BLaER1 (cell line): Measurements from ENCODE around the gene CCDC175.

Source experiments
- H3K27ac ChIP-seq: shearing (Covaris generic); formaldehyde crosslinking; 2 replicates; pipeline ENCODE4 v1.8.1; 2022
- H3K27me3 ChIP-seq: shearing (Covaris generic); formaldehyde crosslinking; 2 replicates; pipeline ENCODE4 v1.8.1; 2022
- H3K36me3 ChIP-seq: shearing (Covaris generic); formaldehyde crosslinking; 2 replicates; pipeline ENCODE4 v1.8.1; 2022
- H3K4me1 ChIP-seq: shearing (Covaris generic); formaldehyde crosslinking; 2 replicates; pipeline ENCODE4 v1.8.1; 2022
- H3K4me2 ChIP-seq: shearing (Covaris generic); formaldehyde crosslinking; 2 replicates; pipeline ENCODE4 v1.8.1; 2022
- H3K4me3 ChIP-seq: shearing (Covaris generic); formaldehyde crosslinking; 2 replicates; pipeline ENCODE4 v1.8.1; 2022
- H3K9ac ChIP-seq: shearing (Covaris generic); formaldehyde crosslinking; 2 replicates; pipeline ENCODE4 v1.8.1; 2022
- H3K9me3 ChIP-seq: shearing (Covaris generic); formaldehyde crosslinking; 2 replicates; pipeline ENCODE4 v1.8.1; 2022
- H4K20me1 ChIP-seq: shearing (Covaris generic); formaldehyde crosslinking; 2 replicates; pipeline ENCODE4 v1.8.1; 2022
- Cebpa-rat ChIP-seq: shearing (Covaris generic); IDR thresholded peaks from 2 replicates; pipeline ENCODE4 v1.8.1; 2022

Gene CCDC175

DNA sequence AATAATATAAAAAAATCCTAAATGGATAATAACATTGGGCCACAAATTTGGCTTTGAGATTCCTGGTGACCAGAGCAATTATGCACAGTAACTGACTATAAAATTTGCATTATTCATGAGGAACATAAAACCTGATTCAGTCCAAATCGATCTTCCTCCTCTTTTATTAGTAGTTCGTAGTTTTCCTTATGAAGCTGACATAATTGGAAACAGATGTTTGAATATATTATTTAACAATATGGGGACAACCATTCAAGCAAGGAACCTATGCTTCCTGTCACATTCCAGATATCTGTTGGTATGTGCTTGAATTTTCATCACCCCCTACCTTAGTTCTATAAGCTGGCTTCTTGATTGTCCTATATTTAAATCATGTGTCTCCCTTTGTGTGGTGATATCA lies 34.9 kb downstream of the CCDC175 start:
- Histone ChIP-seq H3K27me3 (no peaks in the 10 kb centered on the region), H3K27ac (no peak overlapping the region), H3K36me3 (no peaks in the 10 kb centered on the region), H3K9me3 (no peaks in the 10 kb centered on the region), H3K9ac (no peak overlapping the region), H3K4me2 (no peak overlapping the region), H3K4me3 (no peak overlapping the region), H4K20me1 (no peaks in the 10 kb centered on the region), H3K4me1 (no peaks in the 10 kb centered on the region)
- no peak for TF ChIP-seq Cebpa-rat

DNA sequence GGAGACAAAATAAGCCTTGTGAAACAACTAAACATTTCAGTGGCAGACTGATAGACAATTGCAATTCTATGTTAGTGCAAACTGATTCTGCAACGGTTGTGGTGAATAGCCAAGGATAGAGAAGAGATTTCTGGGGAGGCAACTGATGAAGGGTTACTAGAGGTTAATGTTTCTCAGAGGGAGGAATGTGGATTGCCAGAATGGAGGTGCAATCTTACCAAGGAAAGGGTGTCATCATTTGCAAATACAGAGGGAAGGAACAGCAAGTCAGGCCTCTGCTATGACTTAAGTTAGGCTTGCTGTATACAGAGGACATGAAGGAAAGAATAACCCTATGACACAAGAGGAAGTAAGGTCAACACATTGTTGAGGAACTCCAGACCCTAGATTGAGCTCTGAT lies 35.8 kb downstream of the CCDC175 start:
- Histone ChIP-seq H3K9me3 (no peaks in the 10 kb centered on the region), H3K9ac (no peak overlapping the region), H3K4me1 (no peaks in the 10 kb centered on the region), H3K27me3 (no peaks in the 10 kb centered on the region), H3K4me3 (no peak overlapping the region), H4K20me1 (no peaks in the 10 kb centered on the region), H3K27ac (no peak overlapping the region), H3K4me2 (no peak overlapping the region), H3K36me3 (no peaks in the 10 kb centered on the region)
- TF ChIP-seq Cebpa-rat, result no peak

DNA sequence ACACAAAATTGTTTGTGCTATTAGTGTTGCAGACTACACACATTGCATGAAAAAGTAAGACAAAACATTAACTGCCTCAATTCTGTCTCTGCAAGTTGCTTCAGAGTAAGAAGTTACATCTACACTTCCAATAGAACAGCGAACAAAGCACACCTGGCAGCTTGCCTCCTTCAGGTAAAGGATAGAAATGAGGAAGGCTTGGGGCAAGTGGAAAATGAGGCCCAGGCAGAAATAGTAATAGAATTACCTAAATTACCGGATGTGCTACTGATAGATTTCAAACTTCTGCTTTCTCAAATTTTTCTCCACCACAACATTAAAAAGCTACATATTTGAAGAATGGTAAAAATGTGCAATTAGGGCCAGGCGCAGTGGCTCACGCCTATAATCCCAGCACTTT lies 37.7 kb downstream of the CCDC175 start:
- H3K27me3 ChIP-seq, result no peaks in the 10 kb centered on the region
- TF ChIP-seq Cebpa-rat, result no peak
- no peak overlapping the region for H3K27ac ChIP-seq
- no peaks in the 10 kb centered on the region for H4K20me1 ChIP-seq
- no peaks in the 10 kb centered on the region for H3K4me1 ChIP-seq
- no peak overlapping the region for H3K4me2 ChIP-seq
- H3K9ac ChIP-seq, result no peak overlapping the region
- no peaks in the 10 kb centered on the region for H3K9me3 ChIP-seq
- H3K4me3 ChIP-seq, result no peak overlapping the region
- no peaks in the 10 kb centered on the region for H3K36me3 ChIP-seq

DNA sequence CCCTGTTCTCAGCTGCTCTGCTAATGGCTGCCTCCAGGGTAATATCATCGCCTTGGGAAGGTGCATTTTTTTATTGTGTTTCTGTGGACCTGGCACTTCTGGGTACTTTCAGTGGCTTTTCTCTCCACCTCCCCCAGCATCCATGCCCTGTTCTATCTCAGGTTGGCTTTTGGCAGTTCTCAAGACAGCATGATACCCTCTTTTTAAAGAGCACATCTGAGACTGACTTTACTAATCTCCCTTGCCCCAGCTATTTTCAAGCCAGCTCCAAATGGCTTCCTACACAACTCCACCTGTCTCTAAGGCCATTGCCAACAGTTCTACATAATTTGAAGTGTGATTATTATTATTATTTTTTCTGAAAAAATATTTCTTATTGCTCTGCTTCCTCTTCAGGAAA lies 39.1 kb downstream of the CCDC175 start:
- TF ChIP-seq Cebpa-rat, result no peak
- Histone ChIP-seq H3K4me1 (no peaks in the 10 kb centered on the region), H3K27me3 (no peaks in the 10 kb centered on the region), H3K4me3 (no peak overlapping the region), H3K9me3 (no peaks in the 10 kb centered on the region), H4K20me1 (no peaks in the 10 kb centered on the region), H3K27ac (no peak overlapping the region), H3K9ac (no peak overlapping the region), H3K4me2 (no peak overlapping the region), H3K36me3 (no peaks in the 10 kb centered on the region)

DNA sequence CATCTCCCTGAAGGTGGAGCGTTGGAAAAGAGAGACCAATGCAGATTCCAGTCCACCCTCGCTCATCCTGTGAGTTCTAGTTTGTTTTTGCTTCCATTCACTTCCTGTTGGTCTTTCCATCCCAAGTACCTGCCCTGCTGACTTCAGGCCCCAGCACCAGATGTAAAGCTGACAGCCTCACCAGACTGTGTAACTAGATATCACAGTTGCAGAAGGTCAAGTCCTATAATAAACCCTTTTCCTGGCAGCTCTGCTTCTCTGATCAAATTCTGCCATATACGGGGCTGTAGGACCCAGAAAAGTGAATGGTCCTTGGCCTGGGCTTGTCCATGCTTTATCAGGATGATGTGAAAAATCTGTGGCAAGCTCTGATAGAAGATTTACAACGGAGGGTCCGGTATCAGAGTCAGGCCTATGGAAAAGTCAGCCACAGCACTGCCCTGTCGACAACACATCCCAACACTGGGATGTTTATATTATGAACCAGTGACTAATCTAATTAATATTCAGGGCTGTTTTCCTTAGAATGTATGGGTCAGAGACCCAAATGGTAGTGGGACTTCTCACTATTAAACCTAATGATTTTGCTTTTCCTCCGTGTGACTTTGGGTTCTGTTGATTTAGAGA lies 42.1 kb downstream of the CCDC175 start:
- no peak for TF ChIP-seq Cebpa-rat
- Histone ChIP-seq H3K9me3 (no peaks in the 10 kb centered on the region), H3K36me3 (no peaks in the 10 kb centered on the region), H3K27me3 (no peaks in the 10 kb centered on the region), H4K20me1 (no peaks in the 10 kb centered on the region), H3K27ac (no peak overlapping the region), H3K9ac (no peak overlapping the region), H3K4me3 (no peak overlapping the region), H3K4me1 (no peaks in the 10 kb centered on the region), H3K4me2 (no peak overlapping the region)

DNA sequence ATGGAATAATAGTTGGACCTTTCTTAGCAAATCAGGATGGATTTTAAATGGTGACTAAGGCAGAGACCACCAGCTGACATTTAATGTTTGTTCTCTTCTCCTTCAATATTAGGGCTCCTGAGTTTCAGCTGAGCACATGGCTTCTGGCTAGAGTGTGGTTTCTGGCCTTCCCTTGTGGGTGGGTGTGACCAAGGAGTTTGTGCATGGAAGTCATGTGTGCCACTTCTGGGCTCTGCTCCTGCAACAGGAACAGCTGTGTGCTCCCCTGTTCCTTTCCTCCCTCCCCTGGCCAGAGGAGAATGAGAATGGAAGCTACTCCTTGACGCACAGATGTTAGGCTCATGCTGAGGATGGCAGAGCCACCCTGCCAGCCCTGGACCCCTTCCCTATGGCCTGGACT lies 44.2 kb downstream of the CCDC175 start:
- no peaks in the 10 kb centered on the region for H4K20me1 ChIP-seq

DNA sequence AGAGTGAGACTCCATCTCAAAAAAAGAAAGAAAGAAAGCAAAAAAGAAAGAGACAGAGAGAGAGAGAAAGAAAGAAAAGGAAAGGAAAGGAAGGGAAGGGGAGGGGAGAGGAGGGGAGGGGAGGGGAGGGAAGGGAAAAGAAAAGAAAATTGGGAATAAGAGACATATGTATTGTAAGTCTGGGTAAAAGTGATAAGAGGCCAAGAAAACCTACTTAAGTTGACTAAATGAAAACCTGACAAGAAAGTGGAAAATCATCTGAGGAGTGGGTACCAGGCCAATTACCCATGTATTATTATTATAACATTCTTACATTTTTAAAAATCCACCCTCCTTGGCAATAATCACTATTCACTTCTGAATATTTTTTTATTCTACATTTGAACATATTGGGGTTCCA lies 46.3 kb downstream of the CCDC175 start:
- Histone ChIP-seq H3K4me2 (no peak overlapping the region), H3K36me3 (no peaks in the 10 kb centered on the region), H3K4me1 (no peaks in the 10 kb centered on the region), H3K9me3 (peaks cover 9% of the 10 kb centered on the region), H3K4me3 (no peak overlapping the region), H3K27ac (no peak overlapping the region), H4K20me1 (no peaks in the 10 kb centered on the region), H3K9ac (no peak overlapping the region), H3K27me3 (no peaks in the 10 kb centered on the region)
- no peak for TF ChIP-seq Cebpa-rat

More for the DNA sequence above, 44.2 kb downstream of the CCDC175 start:
- Histone ChIP-seq H3K27me3 (no peaks in the 10 kb centered on the region), H3K27ac (no peak overlapping the region), H3K4me2 (no peak overlapping the region), H3K36me3 (no peaks in the 10 kb centered on the region), H3K4me3 (no peak overlapping the region), H3K4me1 (no peaks in the 10 kb centered on the region), H3K9ac (no peak overlapping the region), H3K9me3 (peaks cover 9% of the 10 kb centered on the region)
- TF ChIP-seq Cebpa-rat, result no peak

DNA sequence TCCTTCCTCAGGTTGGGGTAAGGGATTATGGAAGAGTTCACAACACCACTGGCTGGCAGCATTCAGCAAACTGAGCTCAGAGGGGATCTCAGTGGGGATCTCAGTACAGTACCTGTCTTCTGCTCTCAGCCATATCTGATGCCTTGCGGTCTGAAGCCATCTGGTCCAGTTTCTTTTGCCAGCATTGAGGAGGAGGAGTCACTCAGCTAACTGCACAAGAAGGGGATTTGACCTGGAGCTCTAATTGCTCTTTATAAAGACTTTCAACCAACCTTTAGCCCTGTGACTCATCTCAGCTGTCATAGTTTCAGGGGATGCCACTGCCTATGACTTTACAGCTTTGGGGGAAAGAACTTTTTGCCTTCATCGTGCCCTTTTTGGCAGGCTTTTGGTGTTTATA lies 47.4 kb downstream of the CCDC175 start:
- Histone ChIP-seq H3K9ac (no peak overlapping the region), H3K9me3 (peaks cover 9% of the 10 kb centered on the region), H4K20me1 (no peaks in the 10 kb centered on the region), H3K4me3 (no peak overlapping the region), H3K27ac (no peak overlapping the region), H3K4me2 (no peak overlapping the region), H3K36me3 (no peaks in the 10 kb centered on the region), H3K27me3 (no peaks in the 10 kb centered on the region), H3K4me1 (no peaks in the 10 kb centered on the region)
- TF ChIP-seq Cebpa-rat, result no peak

DNA sequence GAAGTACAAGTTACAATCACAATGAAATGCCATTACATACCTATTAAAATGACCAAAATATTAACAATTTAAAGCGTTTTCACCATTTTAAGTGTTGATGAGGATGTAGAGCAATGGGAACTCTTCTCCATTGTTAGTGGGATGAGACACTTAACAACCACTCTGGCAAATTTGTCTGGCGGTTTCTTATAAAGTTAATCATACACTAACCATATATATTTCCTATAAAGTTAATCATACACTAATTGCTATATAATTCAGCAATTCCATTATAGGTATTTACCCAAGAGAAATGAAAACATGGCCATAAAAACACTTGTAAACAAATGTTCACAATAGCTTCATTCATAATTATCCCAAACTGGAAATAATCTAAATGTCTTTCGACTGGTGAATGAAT lies 56.4 kb downstream of the CCDC175 start:
- no peak overlapping the region for H3K27ac ChIP-seq
- no peak overlapping the region for H3K4me3 ChIP-seq
- H3K9me3 ChIP-seq, result no peaks in the 10 kb centered on the region
- no peaks in the 10 kb centered on the region for H3K4me1 ChIP-seq
- no peak for TF ChIP-seq Cebpa-rat
- no peaks in the 10 kb centered on the region for H4K20me1 ChIP-seq
- no peak overlapping the region for H3K9ac ChIP-seq
- no peaks in the 10 kb centered on the region for H3K27me3 ChIP-seq
- H3K4me2 ChIP-seq, result no peak overlapping the region
- H3K36me3 ChIP-seq, result no peaks in the 10 kb centered on the region

DNA sequence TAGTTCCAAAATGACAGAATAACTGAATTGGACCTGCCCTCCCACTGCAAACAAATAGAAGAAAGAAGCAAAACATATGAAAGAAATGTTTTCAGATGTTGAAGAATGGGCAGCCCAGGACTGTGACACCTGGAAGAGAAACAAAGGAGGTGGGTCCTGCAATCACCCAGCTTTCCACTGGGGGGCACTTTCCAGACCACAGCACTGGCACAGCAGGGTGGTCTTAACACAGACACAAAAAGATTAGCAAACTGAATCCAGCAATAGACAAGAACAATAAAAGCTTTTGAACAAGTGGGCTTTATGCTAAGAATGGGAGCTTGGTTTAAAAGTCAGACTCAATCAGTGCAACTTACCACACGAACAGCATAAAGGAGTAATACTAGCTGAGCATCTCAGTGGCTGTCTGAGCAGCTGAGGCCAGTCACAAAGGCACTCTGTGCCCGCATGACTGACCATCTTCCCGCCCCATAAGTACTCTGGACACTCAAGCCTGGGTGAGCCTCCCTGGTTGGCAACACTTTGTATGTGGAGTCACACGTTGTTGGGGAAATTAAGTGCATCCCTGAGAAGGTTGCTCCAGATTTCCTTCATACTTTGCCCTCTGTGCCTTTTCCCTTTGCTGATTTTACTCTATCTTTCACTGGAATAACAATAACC lies 64.6 kb downstream of the CCDC175 start:
- Histone ChIP-seq H4K20me1 (no peaks in the 10 kb centered on the region), H3K4me2 (no peak overlapping the region), H3K36me3 (no peaks in the 10 kb centered on the region), H3K4me1 (no peaks in the 10 kb centered on the region), H3K4me3 (no peak overlapping the region), H3K27ac (no peak overlapping the region), H3K27me3 (no peaks in the 10 kb centered on the region), H3K9me3 (no peaks in the 10 kb centered on the region), H3K9ac (no peak overlapping the region)
- no peak for TF ChIP-seq Cebpa-rat
